ENCODE data around the gene MGST3.
"Not testable (repeated sequence)": the region's sequence is repeated elsewhere in the genome, so short reads cannot be mapped to it uniquely, and the experiment has no call there.

Gene MGST3

GRCh38 chr1:165629848-165630628, 996 bp upstream of the MGST3 start:
- DNase-seq, result no peak

GRCh38 chr1:165631342-165632151, 513 bp downstream of the MGST3 start:
- DNase-seq, result no peak

GRCh38 chr1:165632152-165632469, 1.1 kb downstream of the MGST3 start:
- no peak for DNase-seq

GRCh38 chr1:165632491-165632890, 1.5 kb downstream of the MGST3 start:
- no peak for DNase-seq

GRCh38 chr1:165633614-165634013, 2.6 kb downstream of the MGST3 start:
- DNase-seq, result no peak

GRCh38 chr1:165634154-165634921, 3.3 kb downstream of the MGST3 start:
- DNase-seq, result no peak

GRCh38 chr1:165635329-165635728, 4.3 kb downstream of the MGST3 start:
- no peak for DNase-seq

GRCh38 chr1:165635823-165636222, 4.8 kb downstream of the MGST3 start:
- no peak for DNase-seq

GRCh38 chr1:165637427-165637826, 6.4 kb downstream of the MGST3 start:
- no peak for DNase-seq

GRCh38 chr1:165638211-165638610, 7.2 kb downstream of the MGST3 start:
- DNase-seq, result not testable (repeated sequence)

- no peak for DNase-seq
These were observed 9.0 kb downstream of the MGST3 start for GRCh38 chr1:165639821-165640623.

GRCh38 chr1:165641231-165641987, 10.4 kb downstream of the MGST3 start:
- no peak for DNase-seq

- no peak for DNase-seq
These were observed 13.2 kb downstream of the MGST3 start for GRCh38 chr1:165644064-165644735.

- DNase-seq, result no peak
These were observed 14.8 kb downstream of the MGST3 start for GRCh38 chr1:165645654-165646366.

GRCh38 chr1:165647517-165647916, 16.5 kb downstream of the MGST3 start:
- DNase-seq, result no peak

- no peak for DNase-seq
These were observed 16.9 kb downstream of the MGST3 start for GRCh38 chr1:165647970-165648369.

GRCh38 chr1:165648919-165649572, 18.0 kb downstream of the MGST3 start:
- no peak for DNase-seq

GRCh38 chr1:165650981-165651625, 20.1 kb downstream of the MGST3 start:
- no peak for DNase-seq

GRCh38 chr1:165658766-165659580, 27.9 kb downstream of the MGST3 start:
- not testable (repeated sequence) for DNase-seq

Data from NCI-H2081 treated with DMSO at 0.1 percent for 48 hours (cell line).